ENCODE data around the gene YAF2. TPM values are rescaled to one million over a fixed set of nuclear protein-coding genes. Genes with fewer than 3 reads are reported as not detected.
"Not testable (repeated sequence)": the region's sequence is repeated elsewhere in the genome, so short reads cannot be mapped to it uniquely, and the experiment has no call there.

YAF2 gene
- polyA plus RNA-seq, 4 donors, result 26.6 to 29.2 (median 28.2) TPM

GRCh38 chr12:42204362-42204761, 33.7 kb downstream of the YAF2 start:
- DNase-seq (ENCODE audit: low read depth in 4 of 4, low spot score in 2 of 4), result no peak

GRCh38 chr12:42201063-42201462, 37.0 kb downstream of the YAF2 start:
- DNase-seq (ENCODE audit: low read depth in 4 of 4, low spot score in 2 of 4), result no peak

GRCh38 chr12:42199007-42199406, 39.0 kb downstream of the YAF2 start:
- DNase-seq (ENCODE audit: low read depth in 4 of 4, low spot score in 2 of 4), result no peak

GRCh38 chr12:42196723-42197603, 41.1 kb downstream of the YAF2 start:
- DNase-seq (ENCODE audit: low read depth in 4 of 4, low spot score in 2 of 4), result peak; percentile 11 to 56 (median 47)

- DNase-seq (ENCODE audit: low read depth in 4 of 4, low spot score in 2 of 4), result no peak
Measured at GRCh38 chr12:42192686-42193085, 45.4 kb downstream of the YAF2 start.

GRCh38 chr12:42192258-42192657, 45.8 kb downstream of the YAF2 start:
- no peak for DNase-seq (ENCODE audit: low read depth in 4 of 4, low spot score in 2 of 4)

GRCh38 chr12:42190376-42190775, 47.7 kb downstream of the YAF2 start:
- no peak for DNase-seq (ENCODE audit: low read depth in 4 of 4, low spot score in 2 of 4)

GRCh38 chr12:42188275-42188674, 49.8 kb downstream of the YAF2 start:
- not testable (repeated sequence) for DNase-seq (ENCODE audit: low read depth in 4 of 4, low spot score in 2 of 4)

- no peak for DNase-seq (ENCODE audit: low read depth in 4 of 4, low spot score in 2 of 4)
Measured at GRCh38 chr12:42187799-42188198, 50.2 kb downstream of the YAF2 start.

- DNase-seq (ENCODE audit: low read depth in 4 of 4, low spot score in 2 of 4), result no peak
Measured at GRCh38 chr12:42186793-42187192, 51.3 kb downstream of the YAF2 start.

GRCh38 chr12:42182394-42182793, 55.7 kb downstream of the YAF2 start:
- DNase-seq (ENCODE audit: low read depth in 4 of 4, low spot score in 2 of 4), result no peak

- no peak for DNase-seq (ENCODE audit: low read depth in 4 of 4, low spot score in 2 of 4)
Measured at GRCh38 chr12:42180990-42181596, 57.0 kb downstream of the YAF2 start.

GRCh38 chr12:42178101-42178500, 59.9 kb downstream of the YAF2 start:
- no peak for DNase-seq (ENCODE audit: low read depth in 4 of 4, low spot score in 2 of 4)

GRCh38 chr12:42174978-42175377, 63.1 kb downstream of the YAF2 start:
- DNase-seq (ENCODE audit: low read depth in 4 of 4, low spot score in 2 of 4), result no peak

GRCh38 chr12:42173961-42174521, 64.0 kb downstream of the YAF2 start:
- DNase-seq (ENCODE audit: low read depth in 4 of 4, low spot score in 2 of 4), result no peak

GRCh38 chr12:42172441-42173210, 65.4 kb downstream of the YAF2 start:
- DNase-seq (ENCODE audit: low read depth in 4 of 4, low spot score in 2 of 4), result no peak

GRCh38 chr12:42167711-42168110, 70.3 kb downstream of the YAF2 start:
- no peak for DNase-seq (ENCODE audit: low read depth in 4 of 4, low spot score in 2 of 4)

- no peak for DNase-seq (ENCODE audit: low read depth in 4 of 4, low spot score in 2 of 4)
Measured at GRCh38 chr12:42166501-42166900, 71.5 kb downstream of the YAF2 start.

- no peak for DNase-seq (ENCODE audit: low read depth in 4 of 4, low spot score in 2 of 4)
Measured at GRCh38 chr12:42163913-42164312, 74.1 kb downstream of the YAF2 start.

GRCh38 chr12:42162965-42163364, 75.1 kb downstream of the YAF2 start:
- no peak for DNase-seq (ENCODE audit: low read depth in 4 of 4, low spot score in 2 of 4)

- no peak for DNase-seq (ENCODE audit: low read depth in 4 of 4, low spot score in 2 of 4)
Measured at GRCh38 chr12:42162193-42162592, 75.9 kb downstream of the YAF2 start.
